ENCODE measurements around the gene FAM237B.

GRCh38 chr7:90345595-90346335 lies 24.7 kb upstream of the FAM237B start:
- TF ChIP-seq CTCF (IDR thresholded peaks at IDR 0.05; ENCODE audit: low read depth, low read length) (no peak), EZH2phosphoT487 (IDR thresholded peaks at IDR 0.05; ENCODE audit: low read depth) (no peak)
